RCC 7860 (cell line): ENCODE data around the gene SH3PXD2A.
A peak's percentile ranks its signal among the peaks of the same experiment; 100 is the strongest.
"Not testable (repeated sequence)": the region's sequence is repeated elsewhere in the genome, so short reads cannot be mapped to it uniquely, and the experiment has no call there.

Experiments
- DNase-seq: peaks from one replicate; pipeline ENCODE4 v3.0.0-alpha.2; 2015; ENCODE audit warnings: low spot score
- FAIRE-seq: peaks from 2 replicates; lab custom pipeline; 2012; peaks lifted over from hg19 to GRCh38; lab: Jason Lieb, UNC

Gene SH3PXD2A

DNA sequence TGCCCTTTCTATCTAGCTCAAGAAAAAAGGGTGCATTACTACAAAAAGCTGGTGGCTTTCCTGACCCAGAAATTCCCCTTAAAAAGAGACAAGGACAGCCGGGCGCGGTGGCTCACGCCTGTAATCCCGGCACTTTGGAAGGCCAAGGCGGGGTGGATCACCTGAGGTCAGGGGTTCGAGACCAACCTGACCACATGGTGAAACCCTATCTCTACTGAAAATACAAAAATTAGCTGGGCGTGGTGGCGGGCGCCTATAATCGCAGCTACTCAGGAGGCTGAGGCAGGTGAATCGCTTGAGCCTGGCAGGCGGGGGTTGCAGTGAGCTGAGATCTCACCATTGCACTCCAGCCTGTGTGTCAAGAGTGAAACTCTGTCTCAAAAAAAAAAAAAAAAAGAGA, 82.5 kb downstream of the SH3PXD2A start:
- DNase-seq, FAIRE-seq: not testable (repeated sequence)

DNA sequence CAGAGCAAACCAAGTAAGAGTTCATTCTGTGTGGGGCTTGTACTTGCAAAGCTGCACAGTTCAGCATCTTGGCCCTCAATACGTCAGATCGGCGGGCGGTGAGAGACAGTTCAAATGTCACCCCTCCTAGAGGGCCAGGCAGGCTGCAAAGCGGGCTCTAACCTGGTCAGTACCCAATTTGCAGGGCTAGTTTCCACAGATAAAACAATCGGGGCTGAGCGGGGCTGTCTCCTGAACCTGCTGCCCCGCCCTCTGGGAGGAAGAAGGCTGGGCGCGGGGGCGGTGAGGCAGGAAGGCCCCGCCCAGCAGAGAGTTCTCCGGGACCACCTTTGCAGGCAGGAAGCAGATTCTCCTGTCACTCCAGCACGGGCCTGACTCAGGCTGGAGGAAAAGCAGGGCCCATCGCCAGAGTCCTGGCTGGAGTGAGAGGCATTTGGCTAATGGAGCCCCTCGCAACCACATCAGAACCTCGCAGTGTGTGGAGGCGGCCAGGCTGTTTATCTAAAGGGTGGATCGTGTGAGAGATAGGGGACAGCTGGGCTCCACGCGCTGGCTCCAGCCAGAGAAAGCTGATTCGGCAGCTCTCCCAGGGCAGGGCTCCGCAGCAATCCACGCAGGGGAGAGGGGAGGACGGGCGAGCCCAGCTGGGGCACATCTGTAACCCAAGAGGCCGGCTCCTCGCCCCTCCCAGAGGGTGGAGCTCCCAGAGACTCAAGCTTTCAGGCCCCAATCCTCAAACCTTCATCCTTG, 83.1 kb downstream of the SH3PXD2A start:
- DNase-seq (peak; percentile 28), FAIRE-seq (no peak)

DNA sequence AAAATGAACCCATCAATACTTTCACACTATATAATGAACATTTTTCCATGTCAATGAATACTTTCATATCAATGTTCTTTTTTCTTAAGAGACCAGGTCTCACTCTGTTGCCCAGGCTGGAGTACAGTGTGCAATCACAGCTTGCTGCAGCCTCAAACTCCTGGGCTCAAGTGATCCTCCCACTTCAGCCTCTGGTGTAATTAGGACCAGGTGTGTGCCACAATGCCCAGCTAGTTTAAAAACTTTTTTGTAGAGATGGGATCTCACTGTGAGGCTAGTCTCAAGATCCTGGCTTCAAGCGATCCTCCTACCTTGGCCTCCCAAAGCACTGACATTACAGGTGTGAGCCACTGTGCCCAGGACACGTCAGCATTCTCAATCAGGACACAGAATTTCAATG, 85.2 kb downstream of the SH3PXD2A start:
- FAIRE-seq = no peak
- DNase-seq = no peak

DNA sequence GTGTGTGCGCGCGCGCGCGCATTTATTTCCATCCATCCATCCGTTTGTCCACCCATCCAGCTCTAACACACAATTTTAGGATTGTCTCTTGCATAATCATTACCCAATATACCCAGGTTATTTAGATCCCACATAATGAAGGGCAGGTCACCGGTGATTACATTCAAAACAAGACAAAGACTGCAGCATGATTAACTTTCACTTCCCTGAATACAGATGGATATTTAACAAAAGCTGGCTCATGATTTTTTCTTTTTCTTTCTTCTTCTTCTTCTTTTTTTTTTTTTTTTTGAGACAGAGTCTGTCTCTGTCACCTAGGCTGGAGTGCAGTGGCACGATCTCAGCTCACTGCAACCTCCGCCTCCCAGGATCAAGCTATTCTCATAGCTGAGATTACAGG, 86.2 kb downstream of the SH3PXD2A start:
- no peak for DNase-seq
- no peak for FAIRE-seq

DNA sequence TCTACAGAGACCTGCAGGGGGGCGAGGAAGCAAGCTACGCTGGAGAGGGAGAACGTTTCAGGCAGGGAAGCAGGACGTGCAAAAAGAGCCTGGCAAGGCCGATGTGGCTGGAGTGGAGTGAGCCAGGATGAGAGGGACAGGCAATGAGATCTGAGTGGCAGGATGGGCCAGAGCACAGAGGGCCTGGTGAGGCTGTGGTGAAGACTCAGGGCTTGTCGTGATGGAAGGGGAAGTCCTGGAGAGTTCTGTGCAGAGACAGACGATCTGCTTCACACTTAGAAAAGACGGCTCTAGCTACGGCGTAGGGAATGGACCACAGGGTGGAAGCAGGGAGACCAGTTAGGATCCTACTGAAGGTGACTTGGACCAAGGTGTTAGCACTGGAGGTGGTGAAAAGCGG, 87.0 kb downstream of the SH3PXD2A start:
- no peak for FAIRE-seq
- DNase-seq = no peak

DNA sequence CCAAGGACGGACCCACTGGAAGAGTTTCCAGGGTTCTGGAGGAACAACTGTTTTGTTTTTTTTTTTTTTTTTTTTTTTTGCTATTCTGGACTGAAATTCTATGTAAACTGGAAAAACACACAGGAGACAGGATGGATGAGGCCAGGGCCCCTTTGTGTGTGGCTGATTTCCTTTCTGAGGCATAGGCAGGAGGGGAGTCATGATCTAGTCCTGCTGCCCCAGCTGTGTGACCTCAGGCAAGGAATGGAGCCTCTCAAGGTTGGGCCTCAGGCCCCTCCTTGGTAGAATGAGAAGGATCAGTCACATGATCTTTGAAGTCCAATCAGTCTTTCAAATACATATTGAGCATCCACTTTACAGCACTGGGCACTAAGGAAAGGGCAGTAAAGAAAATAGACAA, 87.6 kb downstream of the SH3PXD2A start:
- FAIRE-seq = no peak
- no peak for DNase-seq

DNA sequence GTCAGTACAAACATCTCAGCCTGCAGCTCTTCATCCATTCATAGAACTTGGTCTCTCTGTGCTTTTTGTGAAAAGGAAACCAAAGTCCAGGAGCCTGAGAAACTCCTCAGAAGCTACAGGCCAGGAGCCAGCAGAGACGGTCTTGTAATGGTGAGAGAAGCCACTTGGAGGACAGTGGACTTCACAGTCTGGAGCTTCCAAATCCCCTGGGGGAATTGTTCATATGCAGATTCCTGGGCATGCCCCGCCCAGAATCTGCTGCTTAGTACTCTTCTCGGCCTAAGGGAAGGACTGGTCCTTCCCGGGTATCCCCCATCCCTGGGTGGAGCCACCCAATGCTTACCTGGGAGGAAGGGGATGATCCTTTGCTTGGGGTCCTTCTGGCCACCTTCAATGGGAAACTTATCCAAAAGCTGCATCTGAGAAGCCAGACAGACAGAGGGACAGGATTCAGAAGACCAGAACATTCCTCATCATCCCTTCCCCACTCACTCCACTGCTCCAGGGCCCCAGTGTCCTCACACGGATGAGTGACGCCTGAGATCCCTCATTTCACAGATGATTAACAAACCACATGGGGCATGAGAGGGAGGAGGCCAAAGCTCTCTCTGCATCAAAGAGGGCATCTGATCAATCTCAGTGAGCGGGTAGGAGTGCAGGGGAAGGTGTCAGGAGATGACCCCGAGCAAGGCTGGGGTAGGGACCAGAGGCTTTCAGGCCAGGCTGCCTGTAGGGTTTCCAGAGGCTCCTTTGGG, 88.4 kb downstream of the SH3PXD2A start:
- peak; percentile 44 for DNase-seq
- peak; percentile 76 for FAIRE-seq

DNA sequence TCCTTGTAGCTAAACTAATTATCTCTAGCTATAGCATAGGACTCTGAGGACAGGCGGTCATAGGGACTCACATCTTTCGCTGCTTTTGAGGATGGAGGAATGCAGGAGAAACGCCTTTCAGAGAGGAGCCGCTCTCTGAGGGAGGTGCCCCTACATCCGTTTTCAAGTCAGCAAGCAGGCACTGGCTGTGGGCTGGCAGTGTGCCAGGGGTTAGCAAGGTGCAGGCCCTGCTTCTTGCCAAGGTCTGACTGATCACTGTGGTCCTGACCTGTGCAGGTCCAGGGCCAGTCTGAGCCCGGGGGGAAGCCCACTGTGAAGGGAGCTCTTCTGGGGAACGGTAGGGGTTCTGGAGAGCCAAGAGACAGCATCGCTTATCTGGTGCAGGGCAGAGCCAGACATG, 89.4 kb downstream of the SH3PXD2A start:
- peak; percentile 62 for DNase-seq
- FAIRE-seq = no peak

DNA sequence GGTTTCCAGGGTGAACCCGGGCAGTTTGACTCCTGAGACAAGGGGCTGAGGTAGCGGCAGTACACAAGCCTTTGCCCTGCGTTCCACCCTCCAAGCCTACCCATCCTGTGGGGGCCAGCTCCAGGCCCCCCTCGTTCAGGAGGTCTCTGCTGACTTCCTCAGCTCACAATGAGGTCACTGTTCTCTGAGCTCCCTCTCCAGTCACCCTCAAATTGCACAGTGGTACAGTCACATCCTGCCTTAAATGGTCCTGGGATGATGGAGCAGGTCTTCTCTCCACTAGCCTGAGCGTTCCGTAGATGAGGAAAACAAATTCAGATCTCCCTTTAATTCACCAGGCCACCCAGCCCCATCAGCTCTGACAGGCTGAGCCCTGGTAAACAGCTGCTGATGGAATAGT, 90.2 kb downstream of the SH3PXD2A start:
- FAIRE-seq (no peak), DNase-seq (peak; percentile 59)

DNA sequence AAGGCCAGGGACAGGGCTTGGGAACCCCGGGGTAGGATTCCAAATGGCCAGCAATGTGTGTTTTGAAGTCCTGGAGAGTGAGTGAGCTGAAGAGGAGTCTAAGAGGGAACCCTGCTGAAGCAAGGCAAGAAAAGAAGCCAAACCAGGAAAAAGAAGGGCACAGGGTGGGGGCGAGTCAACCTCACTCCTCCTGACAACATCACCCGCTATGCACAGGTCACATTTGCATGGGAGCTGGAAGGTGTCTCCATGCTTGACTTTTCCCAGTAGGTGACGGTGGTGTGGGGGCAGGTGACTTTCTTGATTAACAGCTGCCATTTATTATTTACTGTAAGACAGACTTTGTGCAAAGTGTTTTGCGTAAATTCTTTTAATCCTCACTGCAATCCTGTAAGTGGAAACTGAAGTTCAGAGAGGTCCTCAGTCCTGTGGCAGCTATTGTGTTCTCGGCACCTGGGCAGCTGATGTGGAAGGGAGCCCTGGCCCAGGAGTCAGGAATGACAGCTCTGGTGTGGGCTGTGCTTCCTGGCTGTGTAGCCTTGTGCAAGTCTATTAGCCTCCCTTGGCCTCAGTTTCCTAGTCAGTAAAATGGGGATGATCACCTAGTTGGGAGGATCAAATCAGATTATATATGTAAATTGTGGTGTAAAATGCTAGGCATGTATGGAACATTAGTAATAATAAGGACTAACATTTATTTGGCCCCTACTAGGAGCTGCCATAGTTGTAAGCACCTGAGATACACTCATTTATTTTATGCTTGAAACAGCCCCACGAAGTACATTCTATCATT, 90.9 kb downstream of the SH3PXD2A start:
- DNase-seq (no peak), FAIRE-seq (no peak)

DNA sequence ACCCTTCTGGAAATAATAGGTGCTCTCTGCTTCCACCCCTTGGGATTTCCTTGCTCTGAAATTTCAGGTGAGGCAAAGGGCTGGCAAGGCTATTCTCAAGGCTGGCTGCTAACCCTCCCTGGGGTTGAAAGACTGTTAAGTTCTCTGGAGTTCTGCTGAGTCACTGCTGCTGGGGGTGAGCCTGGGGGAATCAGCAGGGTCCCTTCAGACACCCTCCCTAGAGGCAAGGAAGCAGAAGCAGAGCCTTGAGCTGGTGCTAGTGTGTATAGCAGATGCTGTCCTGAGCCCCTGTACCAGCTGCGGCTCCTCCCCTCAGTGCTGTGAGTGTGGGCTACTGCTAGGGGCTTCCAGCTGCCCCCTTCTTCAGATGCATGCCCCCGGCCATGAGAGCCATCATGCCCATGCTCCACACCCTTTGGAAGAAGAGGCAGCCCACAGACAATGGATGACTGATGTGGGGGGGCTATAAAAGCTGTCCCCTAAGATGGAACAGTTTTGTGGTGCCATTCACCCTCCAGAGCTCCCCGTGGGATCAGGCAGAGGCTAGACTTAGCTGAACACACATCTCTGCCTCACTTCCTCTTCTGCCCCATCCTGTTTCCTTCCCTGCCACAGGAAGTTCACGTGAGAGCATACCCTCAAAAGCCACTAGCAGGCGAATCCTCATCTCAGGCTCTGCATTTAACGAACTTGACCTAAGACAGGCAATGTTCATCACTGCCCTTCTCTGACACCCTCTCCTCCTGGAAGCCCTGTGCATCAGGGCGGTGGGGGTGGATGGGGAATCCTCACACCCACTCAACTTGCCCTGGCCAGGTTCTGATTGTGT, 91.8 kb downstream of the SH3PXD2A start:
- DNase-seq (no peak), FAIRE-seq (no peak)

DNA sequence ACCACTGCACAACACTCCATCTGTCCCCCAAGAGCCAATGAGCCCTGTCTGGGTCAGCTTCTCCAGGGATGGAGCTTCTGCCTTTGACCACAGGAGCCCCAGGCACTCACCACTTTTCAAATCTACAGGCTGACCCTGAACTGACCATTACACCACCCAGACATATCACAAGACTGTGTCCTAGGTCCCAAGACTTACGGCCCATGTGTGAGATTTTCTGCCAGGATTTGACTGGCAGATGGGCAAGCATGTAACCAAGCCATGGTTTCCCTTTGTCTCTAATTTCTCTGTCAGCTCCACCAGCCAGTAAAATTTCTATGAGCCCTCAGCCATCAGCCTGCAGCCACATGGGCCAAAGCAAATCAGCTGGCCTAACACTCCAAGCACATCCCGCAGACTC, 92.5 kb downstream of the SH3PXD2A start:
- FAIRE-seq (no peak), DNase-seq (no peak)

DNA sequence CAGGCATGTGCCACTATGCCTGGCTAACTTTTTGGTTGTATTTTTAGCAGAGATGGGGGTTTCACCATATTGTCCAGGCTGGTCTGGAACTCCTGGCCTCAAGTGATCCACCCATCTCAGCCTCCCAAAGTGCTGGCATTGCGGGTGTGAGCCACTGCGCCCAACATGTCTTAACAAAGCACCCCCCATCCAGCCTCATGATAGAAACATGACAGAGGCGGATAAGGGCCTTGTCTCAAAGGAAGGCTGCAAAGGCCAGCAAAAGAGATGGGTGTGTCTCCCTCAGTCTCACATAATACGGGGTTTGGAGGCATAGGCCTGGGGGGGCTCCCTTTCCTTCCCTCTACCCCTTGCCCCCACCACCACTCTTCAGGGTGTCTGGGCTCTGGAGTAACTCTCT, 93.2 kb downstream of the SH3PXD2A start:
- FAIRE-seq (no peak), DNase-seq (no peak)

DNA sequence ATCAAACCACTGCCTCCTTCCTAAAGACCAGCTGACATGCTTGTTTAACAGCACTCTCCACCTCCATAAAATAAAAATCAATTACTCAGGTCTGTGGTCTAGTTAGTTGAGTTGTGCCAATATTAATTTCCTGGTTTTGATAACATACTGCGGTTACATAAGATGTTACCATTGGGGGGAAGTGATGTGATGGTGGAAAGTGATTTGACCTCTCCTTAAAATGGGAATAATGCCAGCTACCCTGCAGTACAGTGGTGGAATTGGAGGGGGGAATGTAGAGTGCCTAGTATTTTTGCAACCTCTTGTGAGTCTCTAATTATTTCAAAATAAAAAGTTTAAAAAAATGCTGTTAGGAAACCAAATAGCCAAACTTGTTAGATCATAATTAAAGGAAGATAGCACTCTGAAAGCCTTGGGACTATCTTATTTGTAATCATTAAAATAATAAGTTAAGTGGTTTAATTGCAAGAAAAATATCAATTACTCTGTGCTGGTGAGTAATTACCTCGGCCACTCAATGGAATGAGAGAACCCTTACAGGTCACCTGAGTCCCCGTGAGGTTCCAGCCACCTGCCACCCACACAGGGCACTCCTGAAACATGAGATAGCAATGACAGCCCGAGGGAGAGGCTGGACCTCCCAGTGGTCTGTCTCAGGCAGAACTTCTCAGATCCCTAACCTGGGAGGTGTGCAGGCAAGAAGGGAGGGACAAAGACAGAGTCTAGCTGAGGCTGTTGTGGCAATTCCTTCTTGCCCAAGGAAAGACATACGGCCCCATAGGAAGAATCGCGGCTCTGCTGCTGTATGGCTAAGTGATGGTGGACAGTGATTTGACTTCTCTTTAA, 94.1 kb downstream of the SH3PXD2A start:
- FAIRE-seq (no peak), DNase-seq (no peak)

DNA sequence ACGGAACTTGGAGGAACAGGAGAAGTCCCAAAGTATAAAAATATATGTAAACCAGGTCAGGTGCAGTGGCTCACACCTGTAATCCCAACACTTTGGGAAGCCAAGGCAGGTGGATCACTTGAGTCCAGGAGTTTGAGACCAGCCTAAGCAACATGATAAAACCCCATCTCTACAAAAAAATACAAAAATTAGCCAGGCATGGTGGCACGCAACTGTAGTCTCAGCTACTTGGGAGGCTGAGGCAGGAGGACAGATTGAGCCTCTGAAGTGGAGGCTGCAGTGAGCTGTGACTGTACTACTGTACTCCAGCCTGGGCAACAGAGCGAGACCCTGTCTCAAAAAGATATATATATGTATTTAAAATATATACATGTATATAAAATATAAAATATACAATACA, 95.1 kb downstream of the SH3PXD2A start:
- not testable (repeated sequence) for DNase-seq, FAIRE-seq

DNA sequence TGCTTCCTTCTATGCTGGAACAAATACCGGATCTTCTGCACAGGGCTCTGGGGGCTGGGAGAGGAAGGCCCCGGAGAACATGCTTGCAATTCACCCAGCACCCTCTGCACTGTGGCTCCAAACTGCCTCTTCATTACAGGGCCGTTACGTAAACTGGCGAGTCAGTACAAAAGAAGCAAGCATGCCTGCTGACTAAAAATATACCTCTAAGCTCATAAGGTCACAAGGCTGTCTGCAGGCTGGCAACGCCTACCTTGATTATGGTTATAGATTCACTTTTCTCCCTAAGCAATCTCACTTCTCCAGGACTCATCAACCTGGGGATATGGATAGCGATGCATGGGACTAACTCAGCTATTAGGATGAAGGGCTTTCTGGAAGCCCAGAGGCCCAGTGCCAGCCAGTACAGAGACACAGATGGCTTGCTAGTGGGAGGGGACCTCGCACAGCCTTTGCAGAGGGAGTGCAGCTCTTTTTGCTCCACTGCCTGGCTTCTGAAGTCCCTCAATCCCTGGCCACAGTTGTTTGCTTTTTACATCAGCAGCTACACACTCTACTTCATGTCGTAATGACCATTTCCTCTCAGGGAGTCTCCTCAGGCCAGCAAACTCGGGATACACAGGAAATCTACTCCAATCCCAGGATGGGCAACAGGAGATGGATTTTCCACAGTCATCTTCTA, 96.1 kb downstream of the SH3PXD2A start:
- DNase-seq = peak; percentile 62
- FAIRE-seq = no peak

DNA sequence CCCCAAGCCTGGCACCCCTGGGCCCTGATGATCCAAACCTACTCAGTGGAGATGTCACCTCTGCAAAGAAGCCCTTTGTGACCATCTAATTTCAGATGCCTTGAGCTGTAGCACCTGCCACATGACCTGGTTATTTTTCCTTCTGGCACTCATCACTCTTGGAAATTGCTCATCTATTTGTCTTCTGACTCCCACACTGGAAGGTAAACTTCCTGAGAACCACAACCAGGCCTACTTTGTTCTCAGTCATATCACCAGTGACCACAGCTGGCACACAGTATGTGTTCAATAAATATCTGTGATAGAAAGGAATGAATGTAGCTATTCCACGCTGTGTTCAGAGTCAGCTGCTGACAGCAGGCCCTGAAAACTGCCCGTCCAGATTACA, 97.1 kb downstream of the SH3PXD2A start:
- DNase-seq (peak; percentile 78), FAIRE-seq (peak; percentile 61)

DNA sequence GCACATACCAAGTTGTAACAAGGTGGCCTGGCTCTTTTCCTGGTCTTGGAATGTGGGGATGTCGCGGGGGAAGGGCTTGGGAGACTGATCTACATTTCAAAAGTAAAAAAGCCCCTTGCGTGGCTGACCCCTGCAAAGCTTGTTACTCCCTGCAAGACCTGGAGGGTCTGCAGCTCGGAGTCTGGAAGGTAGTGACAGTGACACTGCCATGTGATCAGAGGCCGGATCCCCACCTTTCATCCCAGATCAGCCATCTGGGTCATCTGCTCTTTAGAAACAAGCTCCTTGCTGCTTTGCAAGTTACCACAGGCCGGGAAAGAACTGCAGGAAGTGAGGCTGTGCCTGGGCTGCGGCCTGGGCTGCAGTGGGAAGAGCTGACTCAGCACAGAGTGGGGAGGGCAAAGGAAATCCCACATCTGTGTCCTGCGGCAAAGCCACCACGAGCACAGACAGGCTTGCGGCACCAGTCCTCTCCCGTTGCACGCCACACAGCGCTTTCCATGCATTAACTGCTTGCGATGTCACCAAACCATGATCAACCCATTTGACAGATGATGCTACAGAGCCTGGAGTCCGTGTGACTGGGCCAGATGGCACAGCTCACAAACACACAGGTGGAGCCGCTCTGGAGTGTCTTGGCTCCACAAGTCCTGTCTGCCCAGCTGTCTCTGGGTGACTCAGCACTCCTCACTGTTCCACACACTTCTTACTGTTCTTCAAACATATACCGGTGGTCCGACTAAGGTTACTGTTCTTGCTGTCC, 97.7 kb downstream of the SH3PXD2A start:
- FAIRE-seq = peak; percentile 74

More for the DNA sequence above, 97.7 kb downstream of the SH3PXD2A start:
- DNase-seq = peak; percentile 79
